GM23248 (cell line): ENCODE results near the gene KIFAP3. TPM values are rescaled to one million over a fixed set of nuclear protein-coding genes. Genes with fewer than 3 reads are reported as not detected.
A peak's percentile ranks its signal among the peaks of the same experiment; 100 is the strongest.

ENCODE experiments used
- DNase-seq: peaks from one replicate; pipeline ENCODE4 v3.0.0-alpha.2; 2015
- H2AFZ ChIP-seq: fragments of 200-600 bp; sonication (generic); 2 replicates; pipeline ENCODE4 v1.6.1; 2016; ENCODE audit warnings: antibody characterized with exemption
- H3F3A ChIP-seq: fragments of 200-600 bp; sonication (generic); 2 replicates; pipeline ENCODE4 v1.6.1; 2016; ENCODE audit warnings: mild to moderate bottlenecking, antibody characterized with exemption, mixed run types; ENCODE audit not compliant: insufficient read depth
- H3K27ac ChIP-seq: fragments of 200-600 bp; sonication (generic); 2 replicates; pipeline ENCODE4 v1.5.1; 2016; ENCODE audit warnings: mild to moderate bottlenecking
- H3K27me3 ChIP-seq: fragments of 200-600 bp; sonication (generic); replicated peaks from 2 replicates; pipeline ENCODE4 v1.6.1; 2016; ENCODE audit warnings: mild to moderate bottlenecking; ENCODE audit not compliant: insufficient read depth
- H3K36me3 ChIP-seq: fragments of 200-600 bp; sonication (generic); 2 replicates; pipeline ENCODE4 v1.6.1; 2016; ENCODE audit warnings: low read depth, mild to moderate bottlenecking
- H3K4me1 ChIP-seq: fragments of 200-600 bp; sonication (generic); 2 replicates; pipeline ENCODE4 v1.6.1; 2016; ENCODE audit warnings: mild to moderate bottlenecking; ENCODE audit not compliant: insufficient read depth
- H3K4me2 ChIP-seq: fragments of 200-600 bp; sonication (generic); one replicate; pipeline ENCODE4 v1.6.1; 2016; ENCODE audit warnings: mild to moderate bottlenecking; ENCODE audit not compliant: unreplicated experiment
- H3K4me3 ChIP-seq: fragments of 200-600 bp; sonication (generic); 2 replicates; pipeline ENCODE4 v1.5.1; 2016; ENCODE audit warnings: mild to moderate bottlenecking
- H3K79me2 ChIP-seq: fragments of 200-600 bp; sonication (generic); 2 replicates; pipeline ENCODE4 v1.6.1; 2016; ENCODE audit warnings: mild to moderate bottlenecking; ENCODE audit not compliant: insufficient read depth
- H3K9ac ChIP-seq: fragments of 200-600 bp; sonication (generic); 2 replicates; pipeline ENCODE4 v1.6.1; 2016; ENCODE audit warnings: mild to moderate bottlenecking
- H3K9me2 ChIP-seq: fragments of 200-600 bp; sonication (generic); 2 replicates; pipeline ENCODE4 v1.6.1; 2016; ENCODE audit warnings: mixed run types, mild to moderate bottlenecking, moderate library complexity; ENCODE audit not compliant: insufficient read depth
- H3K9me3 ChIP-seq: fragments of 200-600 bp; sonication (generic); one replicate; pipeline ENCODE4 v1.6.1; 2017; ENCODE audit warnings: low read depth
- H4K20me1 ChIP-seq: fragments of 200-600 bp; sonication (generic); 2 replicates; pipeline ENCODE4 v1.6.0; 2016; ENCODE audit not compliant: insufficient read depth
- EZH2 ChIP-seq: fragments of 200-600 bp; sonication (generic); IDR thresholded peaks from 2 replicates; pipeline ENCODE4 v1.6.1; 2018; ENCODE audit warnings: antibody characterized with exemption, mild to moderate bottlenecking; ENCODE audit not compliant: insufficient read depth, poor library complexity, severe bottlenecking
- EZH2phosphoT487 ChIP-seq: fragments of 200-600 bp; sonication (generic); IDR thresholded peaks from 2 replicates; pipeline ENCODE4 v1.6.1; 2018; ENCODE audit warnings: antibody characterized with exemption, moderate library complexity, mild to moderate bottlenecking, low read depth; ENCODE audit not compliant: insufficient read depth
- WGBS, 2 experiments: methylation state at CpG; one replicate each; pipeline ENCODE4 v1.1.6; 2015 to 2017; ENCODE audit warnings: low lambda C conversion rate in 2 of 2, low coverage in 1 of 2; ENCODE audit errors: missing lambda C conversion rate in 2 of 2; 5-methylcytosine and 5-hydroxymethylcytosine counted together
- in situ Hi-C: fragments of 300-500 bp; cut with MboI; formaldehyde crosslinking; loops from 2 replicates; pipeline ENCODE4 v1.15.0; 2020
- polyA plus RNA-seq: library from polyadenylated mRNA; unstranded; fragments of >200 nt; fragmentation: Nextera tagmentation; extraction: Ambion mirVana; gene quantifications from 2 replicates; pipeline ENCODE4 v1.2.1, GENCODE V29; 2016
- total RNA-seq: library from RNA; depleted of rRNA; stranded (reverse); fragments of >200 nt; shearing (Covaris generic); gene quantifications from 2 replicates; pipeline ENCODE4 v1.2.3, GENCODE V29; 2014

Gene KIFAP3
- total and polyA plus RNA-seq, 2 experiments from 2014 or later: 23.1 to 30.7 TPM

DNA sequence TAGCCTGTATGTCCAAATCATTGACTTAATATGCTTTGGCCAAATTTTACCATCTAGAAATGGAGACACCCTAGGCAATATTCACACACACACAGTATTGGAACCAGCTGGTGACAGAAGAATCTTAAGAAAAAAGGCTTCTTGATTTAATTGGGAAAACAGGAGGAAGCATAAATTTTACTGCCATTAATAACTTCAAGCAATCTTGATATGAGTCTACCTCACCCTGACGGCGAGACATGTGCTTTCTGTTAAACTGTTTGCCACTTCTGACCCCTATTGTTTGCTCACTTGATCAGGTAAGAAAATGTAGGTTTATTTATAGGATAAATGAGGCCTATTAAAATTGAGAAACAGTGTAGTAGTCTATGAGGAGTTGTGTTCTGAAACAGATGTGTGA, 73.2 kb downstream of the KIFAP3 start:
- Histone ChIP-seq H3K4me3 (no peak overlapping the region), H3K27ac (no peak overlapping the region), H3K4me2 (peak overlapping the region; percentile 4), H3K9ac (no peak overlapping the region), H3K9me2 (no peaks in the 10 kb centered on the region), H3K9me3 (no peaks in the 10 kb centered on the region), H3K27me3 (no peaks in the 10 kb centered on the region), H3F3A (peaks cover 22% of the 10 kb centered on the region; the same call in 1 of the 2 replicates), H4K20me1 (no peaks in the 10 kb centered on the region), H3K4me1 (peaks cover 36% of the 10 kb centered on the region), H2AFZ (no peak overlapping the region), H3K79me2 (no peaks in the 10 kb centered on the region), H3K36me3 (no peaks in the 10 kb centered on the region)
- in situ Hi-C loops: loop anchor here (25.0 kb wide), 1 partner anchor 536 kb away; the partner anchor contains the start of gene GORAB
- TF ChIP-seq EZH2 (no peak), EZH2phosphoT487 (no peak)
- 61 to 73% methylated on average over 2 of the region's 2 CpGs for WGBS, 2 experiments
- peak; percentile 16 for DNase-seq

DNA sequence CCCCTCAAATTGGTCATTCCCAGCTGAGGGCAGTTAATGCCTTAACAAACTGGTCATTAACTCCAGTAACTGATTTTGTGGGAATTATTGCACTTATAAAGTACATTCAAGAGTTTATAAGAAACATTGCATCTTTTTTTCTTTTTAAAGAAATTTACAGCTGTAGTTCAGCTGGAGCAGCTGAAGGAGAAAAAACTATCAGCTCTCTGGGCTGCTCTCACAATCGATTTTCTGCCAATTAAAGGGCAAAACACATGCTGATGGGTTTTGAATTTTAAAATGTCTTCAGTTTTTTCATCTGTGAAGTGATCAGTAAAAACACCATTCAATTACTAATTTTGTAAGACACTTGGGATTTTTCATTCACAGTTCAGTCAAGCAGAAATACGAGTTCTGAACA, 74.7 kb downstream of the KIFAP3 start:
- peak overlapping the region; percentile 70 for H3K27ac ChIP-seq
- WGBS, 2 experiments: 52% methylated on average over 2 of the region's 2 CpGs

DNA sequence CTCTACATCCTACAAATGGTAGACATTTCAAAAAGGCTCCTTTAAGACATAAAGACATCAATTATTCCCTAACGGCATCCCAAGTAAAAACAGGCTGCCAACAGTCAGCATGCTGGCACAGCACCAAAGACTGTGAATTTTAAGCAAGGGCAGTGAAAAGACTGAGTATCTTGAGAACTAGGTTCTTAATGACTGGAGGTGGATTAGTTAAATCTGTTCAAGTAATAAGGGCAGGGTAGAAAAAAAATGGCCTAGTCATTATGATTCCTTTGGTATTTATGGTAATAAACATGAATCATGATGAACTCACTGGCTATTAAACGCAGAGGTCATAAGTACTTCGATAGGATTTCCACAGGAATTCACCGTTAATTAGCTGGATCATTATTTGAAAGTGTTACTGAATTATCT, 75.2 kb downstream of the KIFAP3 start:
- H3K27ac ChIP-seq: peak overlapping the region; percentile 70

More for the DNA sequence above, 74.7 kb downstream of the KIFAP3 start:
- Histone ChIP-seq H3K4me3 (no peak overlapping the region), H3K4me1 (peaks cover 36% of the 10 kb centered on the region), H3F3A (peaks cover 22% of the 10 kb centered on the region; the same call in 1 of the 2 replicates), H3K9ac (peak overlapping the region; percentile 24; the same call in 1 of the 2 replicates), H3K4me2 (peak overlapping the region; percentile 74), H2AFZ (no peak overlapping the region), H3K27me3 (no peaks in the 10 kb centered on the region), H3K9me3 (no peaks in the 10 kb centered on the region), H3K79me2 (no peaks in the 10 kb centered on the region), H3K36me3 (no peaks in the 10 kb centered on the region), H3K9me2 (no peaks in the 10 kb centered on the region), H4K20me1 (no peaks in the 10 kb centered on the region)
- no peak for DNase-seq
- in situ Hi-C loops: loop anchor here (25.0 kb wide), 1 partner anchor 538 kb away; the partner anchor contains the start of gene GORAB
- TF ChIP-seq EZH2phosphoT487: no peak
- TF ChIP-seq EZH2: no peak

DNA sequence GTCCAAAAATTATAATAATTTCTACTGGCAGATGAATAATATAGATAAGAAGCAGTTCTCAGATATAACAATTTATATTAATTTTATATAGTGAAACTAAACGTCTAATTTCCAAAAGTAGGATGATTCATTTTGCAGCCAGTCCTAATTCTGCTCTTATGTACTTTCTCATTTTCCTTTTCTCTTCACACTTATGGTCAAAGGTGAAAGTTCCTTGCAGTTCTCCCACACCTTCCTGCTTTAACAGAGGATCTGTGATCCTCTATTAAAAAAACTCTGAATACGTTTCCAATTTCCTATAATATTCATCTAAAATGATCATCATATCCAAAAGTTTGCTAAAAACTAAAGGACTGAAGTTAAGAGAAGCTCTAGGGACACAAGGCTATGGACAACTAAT, 78.5 kb downstream of the KIFAP3 start:
- Histone ChIP-seq H3K36me3 (no peaks in the 10 kb centered on the region), H3K4me2 (no peak overlapping the region), H3K4me3 (no peak overlapping the region), H3K9ac (no peak overlapping the region), H3K27ac (no peak overlapping the region), H3F3A (peaks cover 22% of the 10 kb centered on the region; the same call in 1 of the 2 replicates), H4K20me1 (no peaks in the 10 kb centered on the region), H3K9me2 (no peaks in the 10 kb centered on the region), H3K79me2 (no peaks in the 10 kb centered on the region), H3K4me1 (peaks cover 25% of the 10 kb centered on the region), H2AFZ (no peak overlapping the region), H3K9me3 (no peaks in the 10 kb centered on the region), H3K27me3 (no peaks in the 10 kb centered on the region)
- no peak for TF ChIP-seq EZH2phosphoT487
- no peak for TF ChIP-seq EZH2
- in situ Hi-C loops: no loop called here
- DNase-seq: no peak
- WGBS, 2 experiments: 86 to 87% methylated on average over 2 of the region's 2 CpGs

More for the DNA sequence above, 75.2 kb downstream of the KIFAP3 start:
- Histone ChIP-seq H4K20me1 (no peaks in the 10 kb centered on the region), H3K9me3 (no peaks in the 10 kb centered on the region), H3K36me3 (no peaks in the 10 kb centered on the region), H3K9me2 (no peaks in the 10 kb centered on the region), H3K9ac (peak overlapping the region; percentile 42), H3K27me3 (no peaks in the 10 kb centered on the region), H3K79me2 (no peaks in the 10 kb centered on the region), H2AFZ (peak overlapping the region; percentile 28; the same call in 1 of the 2 replicates), H3K4me1 (peaks cover 36% of the 10 kb centered on the region), H3F3A (peaks cover 22% of the 10 kb centered on the region; the same call in 1 of the 2 replicates), H3K4me3 (peak overlapping the region; percentile 28), H3K4me2 (peak overlapping the region; percentile 74)
- DNase-seq: peak; percentile 89
- in situ Hi-C loops: no loop called here
- 0 out of 2 replicates have a peak, but pooled peaks have one; percentile 70 for TF ChIP-seq EZH2phosphoT487
- TF ChIP-seq EZH2: no peak
- WGBS, 2 experiments: 0 to 1% methylated on average over 4 of the region's 4 CpGs
